Right cardiac atrium (tissue), 5 donors: ENCODE results near the gene ARFGAP1. TPM values are rescaled to one million over a fixed set of nuclear protein-coding genes. Genes with fewer than 3 reads are reported as not detected.
A peak's percentile ranks its signal among the peaks of the same experiment; 100 is the strongest.

Experiments
- ATAC-seq, 2 donors: fragments of 200-7000 bp; cut with Tn5 transposase; one replicate each; pipeline versions ENCODE4 v1.8.0 to v1.9.1; 2020; ENCODE audit warnings: moderate library complexity in 2 of 2, mild to moderate bottlenecking in 1 of 2
- DNase-seq, 3 donors: peaks; one replicate each; pipeline ENCODE4 v3.0.0-alpha.2; 2020
- H3K27ac ChIP-seq: one replicate; pipeline ENCODE4 v1.5.1; 2013; ENCODE audit warnings: mild to moderate bottlenecking, low read length, control low read depth, moderate library complexity
- H3K27me3 ChIP-seq: one replicate; pipeline ENCODE4 v1.6.1; 2013; ENCODE audit not compliant: control insufficient read depth, insufficient read depth
- H3K4me1 ChIP-seq: one replicate; pipeline ENCODE4 v1.6.1; 2013; ENCODE audit warnings: low read length; ENCODE audit not compliant: control insufficient read depth, insufficient read depth
- H3K4me3 ChIP-seq: one replicate; pipeline ENCODE4 v1.5.1; 2013; ENCODE audit warnings: low read length, control low read depth
- H3K9me3 ChIP-seq: one replicate; pipeline ENCODE4 v1.6.1; 2013; ENCODE audit warnings: low read length; ENCODE audit not compliant: control insufficient read depth
- WGBS: extraction: QIAGEN DNeasy Blood & Tissue Kit; methylation state at CpG from one replicate; pipeline ENCODE4 v1.1.7; 2013; 5-methylcytosine and 5-hydroxymethylcytosine counted together
- intact Hi-C, 4 donors: fragments of 100-400 bp; cut with DNase I; formaldehyde crosslinking; loops; one replicate each; pipeline versions ENCODE4 v1.11.0 to v1.14.0; 2022 to 2023
- polyA plus RNA-seq: library from polyadenylated mRNA; stranded (reverse); fragments of 200-250 nt; gene quantifications from one replicate; pipeline ENCODE4 v1.2.3, GENCODE V29; 2013
- total RNA-seq, 4 donors: library from RNA; stranded (reverse); fragmentation: NEBNext Ultra II Directional; extraction: Animal tissue kit (Norgen Biotek cat#: 25700); gene quantifications; one replicate each; pipeline ENCODE4 v1.2.1, GENCODE V29; 2021
- donor health status: healthy with polysubstance abuse.
- donor health status: DM: no; HTN: yes; CAD: no.
- donor health status: DM: no; HTN: no; CAD: no.
- donor health status: DM: no; HTN: yes; CAD: no; lungs with severe emphysema.
- donor health status: DM: yes; HTN: yes; CAD: no.

Gene ARFGAP1
- total and polyA plus RNA-seq, 5 donors = 36.9 to 50.7 (median 39.9) TPM

GRCh38 chr20:63281742-63282665, 9.4 kb downstream of the ARFGAP1 start:
- peak; percentile 13 to 43 (median 42) for DNase-seq
- 92% methylated on average over 38 of the region's 38 CpGs for WGBS

GRCh38 chr20:63282946-63283345, 10.3 kb downstream of the ARFGAP1 start:
- H3K27ac ChIP-seq = no peak overlapping the region
- ATAC-seq = no peak
- no peaks in the 10 kb centered on the region for H3K9me3 ChIP-seq
- 93% methylated on average over 17 of the region's 17 CpGs for WGBS
- no peaks in the 10 kb centered on the region for H3K4me1 ChIP-seq
- no peak overlapping the region for H3K4me3 ChIP-seq
- intact Hi-C loops = no loop called here
- peak in 1 of 3 donors; percentile 48 for DNase-seq
- H3K27me3 ChIP-seq = no peaks in the 10 kb centered on the region

More at GRCh38 chr20:63281742-63282665, 9.4 kb downstream of the ARFGAP1 start:
- H3K4me1 ChIP-seq = no peaks in the 10 kb centered on the region
- H3K27me3 ChIP-seq = no peaks in the 10 kb centered on the region
- H3K27ac ChIP-seq = no peak overlapping the region
- no peaks in the 10 kb centered on the region for H3K9me3 ChIP-seq
- intact Hi-C loops = no loop called here
- H3K4me3 ChIP-seq = no peak overlapping the region
- no peak for ATAC-seq

GRCh38 chr20:63283397-63284082, 10.9 kb downstream of the ARFGAP1 start:
- no peaks in the 10 kb centered on the region for H3K27me3 ChIP-seq
- no peak overlapping the region for H3K27ac ChIP-seq
- WGBS = 88% methylated on average over 33 of the region's 33 CpGs
- intact Hi-C loops = no loop called here
- H3K9me3 ChIP-seq = no peaks in the 10 kb centered on the region
- no peak overlapping the region for H3K4me3 ChIP-seq
- DNase-seq (peak in 2 of 3 donors; percentile 21 to 46), ATAC-seq (no peak)
- no peaks in the 10 kb centered on the region for H3K4me1 ChIP-seq

- intact Hi-C loops = no loop called here
- 74% methylated on average over 14 of the region's 14 CpGs for WGBS
- ATAC-seq (no peak), DNase-seq (no peak)
- H3K4me3 ChIP-seq = no peak overlapping the region
- H3K27ac ChIP-seq = no peak overlapping the region
- no peaks in the 10 kb centered on the region for H3K4me1 ChIP-seq
- no peaks in the 10 kb centered on the region for H3K27me3 ChIP-seq
- no peaks in the 10 kb centered on the region for H3K9me3 ChIP-seq
Observed at GRCh38 chr20:63284083-63284440, 11.4 kb downstream of the ARFGAP1 start.

GRCh38 chr20:63284544-63284949, 11.9 kb downstream of the ARFGAP1 start:
- Histone ChIP-seq H3K4me3 (no peak overlapping the region), H3K9me3 (no peaks in the 10 kb centered on the region), H3K27ac (no peak overlapping the region), H3K4me1 (no peaks in the 10 kb centered on the region), H3K27me3 (no peaks in the 10 kb centered on the region)
- DNase-seq (peak in 2 of 3 donors; percentile 42 to 48), ATAC-seq (no peak)
- intact Hi-C loops = no loop called here
- whole genome bisulfite sequencing = 85% methylated on average over 25 of the region's 25 CpGs

- no peak overlapping the region for H3K4me3 ChIP-seq
- intact Hi-C loops = no loop called here
- no peaks in the 10 kb centered on the region for H3K9me3 ChIP-seq
- H3K27me3 ChIP-seq = no peaks in the 10 kb centered on the region
- H3K4me1 ChIP-seq = no peaks in the 10 kb centered on the region
- DNase-seq (peak; percentile 12 to 55 (median 50)), ATAC-seq (no peak)
- H3K27ac ChIP-seq = no peak overlapping the region
- WGBS = 84% methylated on average over 13 of the region's 13 CpGs
Observed at GRCh38 chr20:63284981-63285524, 12.4 kb downstream of the ARFGAP1 start.

- Histone ChIP-seq H3K27ac (no peak overlapping the region), H3K9me3 (no peaks in the 10 kb centered on the region), H3K4me1 (no peaks in the 10 kb centered on the region), H3K4me3 (no peak overlapping the region), H3K27me3 (no peaks in the 10 kb centered on the region)
- intact Hi-C loops = no loop called here
- DNase-seq (peak; percentile 35 to 64 (median 56)), ATAC-seq (peak; percentile 4 to 17)
- WGBS = 85% methylated on average over 44 of the region's 44 CpGs
Observed at GRCh38 chr20:63285636-63286615, 13.3 kb downstream of the ARFGAP1 start.

- 72% methylated on average over 23 of the region's 23 CpGs for WGBS
- no peak overlapping the region for H3K4me3 ChIP-seq
- H3K27ac ChIP-seq = no peak overlapping the region
- peak; percentile 23 to 67 (median 44) for DNase-seq
- H3K4me1 ChIP-seq = no peaks in the 10 kb centered on the region
- H3K9me3 ChIP-seq = no peaks in the 10 kb centered on the region
- no peaks in the 10 kb centered on the region for H3K27me3 ChIP-seq
- intact Hi-C loops = no loop called here
- no peak for ATAC-seq
Observed at GRCh38 chr20:63286781-63287696, 14.4 kb downstream of the ARFGAP1 start.

- 79% methylated on average over 55 of the region's 55 CpGs for WGBS
- H3K4me3 ChIP-seq = no peak overlapping the region
- DNase-seq (peak; percentile 16 to 61 (median 41)), ATAC-seq (no peak)
- H3K27ac ChIP-seq = no peak overlapping the region
- no peaks in the 10 kb centered on the region for H3K4me1 ChIP-seq
- no peaks in the 10 kb centered on the region for H3K9me3 ChIP-seq
- intact Hi-C loops = no loop called here
- H3K27me3 ChIP-seq = no peaks in the 10 kb centered on the region
Observed at GRCh38 chr20:63287697-63288580, 15.3 kb downstream of the ARFGAP1 start.
